NOMO-1 (cell line): ENCODE measurements around the gene CALR3.
"Not testable (repeated sequence)": the region's sequence is repeated elsewhere in the genome, so short reads cannot be mapped to it uniquely, and the experiment has no call there.

ENCODE experiments used
- DNase-seq, 2 experiments: peaks; one replicate each; lab custom pipeline; 2025; ENCODE audit not compliant: unreplicated experiment in 2 of 2; lab: John Stamatoyannopoulos, UW

CALR3 gene

DNA sequence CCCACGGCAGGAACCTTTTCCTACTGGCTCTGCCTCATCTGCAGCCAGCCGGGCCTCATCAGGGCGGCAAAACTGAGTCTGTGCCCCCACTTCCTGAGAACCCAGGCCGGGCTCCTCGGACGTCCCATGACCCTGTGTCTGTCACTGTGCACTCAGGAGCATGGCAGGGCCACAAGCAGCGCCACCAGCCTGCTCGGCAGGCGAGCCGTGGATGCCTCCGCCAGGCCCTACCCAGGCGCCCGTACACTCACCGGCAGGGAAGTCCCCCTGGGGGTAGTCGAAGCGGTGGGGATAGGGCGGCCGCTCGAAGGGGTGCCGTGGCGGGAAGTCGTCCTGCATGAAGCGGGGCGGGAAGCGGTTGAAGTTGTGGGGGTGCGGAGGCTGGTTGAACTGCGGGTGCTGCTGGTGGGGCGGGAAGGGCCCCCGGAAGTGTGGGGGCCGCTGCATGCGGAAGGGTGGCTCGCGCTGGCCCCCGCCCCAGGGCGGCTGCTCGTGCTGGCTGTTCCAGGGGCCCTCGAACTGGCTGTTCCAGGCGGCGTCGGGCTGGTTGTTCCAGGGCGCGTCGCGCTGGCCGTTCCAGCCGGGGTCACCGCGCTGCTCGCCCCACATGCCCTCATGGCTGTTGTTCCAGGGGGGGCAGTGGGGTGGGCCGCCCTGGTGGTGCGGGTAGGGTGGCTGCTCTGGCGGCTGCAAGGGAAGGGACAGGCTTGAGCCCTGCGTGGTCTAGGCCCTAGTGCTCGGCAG lies 29.2 kb upstream of the CALR3 start:
- no peak for DNase-seq

DNA sequence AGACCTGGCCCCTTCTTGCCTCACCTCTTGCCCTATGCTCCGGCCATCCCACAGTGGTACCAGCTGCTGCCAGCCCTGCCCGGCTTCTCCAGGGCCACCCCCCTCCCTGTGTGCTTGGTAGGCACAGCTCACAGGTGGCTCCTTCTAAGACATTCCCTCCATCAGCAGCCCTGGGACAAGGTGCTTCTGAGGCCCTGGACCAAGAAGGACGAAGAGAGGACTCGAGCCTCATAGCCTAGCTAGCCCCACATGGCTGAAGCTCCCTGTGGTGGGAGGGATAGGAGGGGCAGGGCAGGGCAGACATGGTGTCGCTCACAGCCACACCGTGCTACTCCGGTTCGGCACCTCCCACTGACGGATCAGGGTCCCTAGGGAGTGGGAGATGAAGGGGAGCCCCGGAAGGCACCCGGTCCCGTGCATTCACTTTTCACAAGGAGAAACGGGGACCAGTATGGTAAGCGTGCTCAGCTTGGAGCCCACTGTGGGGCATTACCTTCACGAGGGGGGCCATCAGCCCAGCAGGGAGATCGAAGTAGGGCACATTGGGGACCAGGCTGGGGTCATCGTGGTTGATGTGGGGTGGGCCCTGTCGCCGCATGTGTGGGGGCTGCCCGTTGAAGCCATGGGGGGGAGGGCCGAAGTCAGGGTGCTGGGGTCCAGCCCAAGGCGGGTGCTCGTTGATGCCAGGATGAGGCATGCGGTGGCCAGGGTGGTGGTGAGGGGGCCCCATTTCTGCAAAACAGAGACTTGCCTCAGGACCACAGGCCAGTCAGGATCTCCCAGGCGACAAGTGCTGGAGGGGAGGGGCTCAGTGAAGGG lies 26.8 kb upstream of the CALR3 start:
- no peak for DNase-seq

DNA sequence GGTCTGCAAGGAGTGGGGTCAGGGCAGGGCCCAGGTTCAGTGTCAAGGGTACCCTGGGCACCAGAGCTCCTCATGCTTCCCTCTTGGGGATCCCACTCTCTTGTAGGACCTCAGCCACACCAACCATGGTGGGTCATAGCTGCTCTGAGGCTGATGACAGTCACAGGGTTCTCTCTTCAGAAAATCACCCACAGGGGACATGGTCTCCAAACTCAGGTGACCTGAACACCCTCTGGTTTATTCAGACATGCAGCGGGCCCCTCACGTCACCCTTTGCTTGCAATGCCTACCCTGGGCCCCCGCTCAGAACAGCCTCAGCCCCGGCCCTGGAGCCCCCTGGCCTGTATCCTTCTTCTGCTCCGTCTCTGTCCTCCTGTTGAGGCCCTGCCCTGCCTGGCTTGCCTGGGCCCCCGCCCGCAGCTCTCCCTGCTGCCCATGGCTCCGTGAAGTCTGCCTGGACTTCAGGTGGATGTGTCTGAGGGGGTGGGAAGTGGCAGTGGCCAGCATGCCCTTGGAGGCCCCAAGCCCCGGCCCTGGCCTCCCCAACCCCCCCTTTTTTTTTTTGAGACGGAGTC lies 25.8 kb upstream of the CALR3 start:
- DNase-seq = no peak

DNA sequence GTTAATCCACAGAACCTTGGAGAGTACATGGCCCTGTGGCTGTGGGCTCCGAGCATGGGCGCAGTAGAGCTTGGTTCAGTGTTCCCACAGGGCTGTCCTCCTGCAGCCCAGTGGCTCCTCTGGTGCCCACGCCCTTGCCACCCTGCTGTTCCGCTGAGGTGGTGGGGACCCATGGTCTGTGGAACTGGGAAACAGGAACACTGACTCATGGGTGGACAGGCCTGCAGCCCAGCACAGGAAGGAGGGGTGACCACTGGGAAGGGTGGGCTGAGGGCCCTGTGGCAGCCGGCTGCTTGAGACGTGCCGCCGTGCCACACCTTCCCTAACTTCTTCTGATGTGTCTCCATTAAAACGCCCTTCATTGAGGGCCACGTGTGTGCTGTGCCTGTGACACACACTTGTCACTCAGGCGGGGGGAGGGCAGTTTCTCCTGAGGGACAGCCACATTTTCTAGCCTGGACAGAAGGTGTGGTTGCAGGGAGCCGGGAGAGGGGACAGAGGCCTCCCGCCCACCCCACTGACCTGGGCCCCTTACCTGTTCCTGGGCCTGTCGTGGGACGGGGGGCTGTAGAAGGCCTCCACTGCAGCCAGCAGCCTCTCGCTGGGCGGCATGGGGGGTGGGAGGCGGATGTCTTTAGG lies 25.1 kb upstream of the CALR3 start:
- no peak for DNase-seq

DNA sequence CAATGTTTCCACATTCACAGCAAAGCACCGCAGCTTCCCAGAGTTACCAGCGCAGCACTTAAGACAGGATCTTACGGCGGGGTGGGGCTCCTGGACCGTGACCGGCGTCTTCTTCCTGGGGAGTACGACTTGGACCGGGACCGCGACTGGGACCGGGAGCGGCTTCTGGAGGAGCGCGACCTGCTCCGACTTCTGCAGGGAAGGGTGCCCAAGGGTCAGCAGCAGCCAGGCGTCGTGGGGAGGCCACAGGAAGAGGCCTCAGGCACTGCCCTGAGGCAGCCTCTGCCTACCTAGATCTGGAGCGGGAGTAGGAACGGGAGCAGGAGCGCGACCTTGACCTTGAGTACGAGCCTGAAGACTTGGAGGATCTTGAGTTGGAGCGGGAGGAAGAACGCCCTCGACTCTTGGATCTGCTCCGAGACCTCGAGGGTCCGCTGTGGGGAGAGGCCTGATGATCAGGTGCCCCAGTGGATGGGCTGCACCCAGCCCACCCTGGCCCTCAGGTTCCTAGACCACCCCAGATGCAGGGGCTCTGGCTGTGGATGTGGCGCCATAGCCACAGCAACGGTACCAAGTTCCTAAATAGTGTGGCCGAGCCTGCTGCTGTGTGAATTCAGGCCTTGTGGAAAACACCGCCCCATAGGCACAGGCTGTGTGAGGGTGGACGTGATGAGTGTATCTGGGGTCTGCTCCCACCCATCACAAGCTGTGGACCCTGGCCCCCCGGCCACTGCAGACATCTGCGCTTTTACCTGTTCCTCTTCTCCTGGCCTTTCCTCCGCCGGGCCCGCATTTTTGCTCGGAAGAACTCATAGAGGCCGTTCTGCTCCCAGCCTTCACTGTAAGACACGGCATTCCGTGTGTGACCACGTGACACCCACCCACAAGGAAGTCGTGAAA lies 24.4 kb upstream of the CALR3 start:
- no peak for DNase-seq

DNA sequence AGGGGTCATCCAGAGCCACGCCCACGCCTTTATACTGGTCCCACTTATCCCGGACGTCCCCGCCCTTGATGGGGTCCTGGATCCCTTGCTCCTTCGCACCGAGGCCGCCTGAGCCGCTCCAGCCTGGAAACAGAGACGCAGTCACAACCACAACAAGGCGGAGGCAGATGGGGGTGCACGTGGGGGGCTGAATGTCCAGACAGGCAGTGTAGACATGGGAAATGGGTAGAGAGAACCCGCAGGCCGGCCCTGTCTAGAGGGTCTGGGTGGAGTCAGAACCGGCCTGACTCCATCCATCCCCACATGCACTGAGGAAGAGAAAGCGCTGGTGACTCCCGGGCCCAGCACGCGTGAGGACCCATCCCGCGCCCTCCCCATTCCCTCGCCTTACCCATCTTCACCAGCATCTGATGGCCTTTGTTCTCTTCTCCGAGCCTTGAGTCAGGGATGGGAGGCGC lies 23.3 kb upstream of the CALR3 start:
- no peak for DNase-seq

DNA sequence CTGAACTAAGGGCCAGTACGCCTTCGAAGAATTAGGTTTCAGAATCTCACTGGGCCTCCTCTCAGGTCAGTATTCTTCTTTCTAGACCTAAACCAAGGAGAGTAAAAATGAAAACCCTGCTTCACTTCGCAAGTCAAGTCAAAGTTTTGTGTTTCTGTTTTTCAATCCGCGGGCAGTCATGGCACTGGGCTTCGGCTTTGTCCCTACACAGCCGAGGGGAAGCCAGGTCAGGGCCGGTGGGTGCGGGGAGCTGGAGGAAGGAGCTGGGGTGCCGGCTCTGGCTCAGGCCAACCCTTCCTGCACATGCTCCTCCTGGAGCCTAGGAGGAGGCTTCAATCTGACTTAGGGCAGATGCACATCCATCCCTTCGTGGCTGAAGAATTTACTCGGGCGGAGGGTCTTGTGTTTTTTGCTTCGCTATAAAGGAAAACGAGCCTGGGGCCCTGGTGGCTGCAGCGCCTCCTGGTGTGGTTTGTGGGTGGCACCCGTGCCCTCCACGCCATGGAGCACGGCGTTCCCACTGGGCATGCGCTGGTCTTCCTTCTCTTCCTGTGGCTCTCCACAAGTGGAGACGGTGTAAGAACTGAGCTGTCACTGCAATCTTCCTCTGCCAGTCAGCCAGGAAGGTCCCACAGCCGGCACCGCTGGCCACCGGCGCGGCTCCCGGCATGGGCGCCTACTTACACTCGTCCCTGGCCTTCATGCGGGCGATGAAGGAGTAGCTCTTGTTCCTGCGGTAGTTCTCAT lies 22.7 kb upstream of the CALR3 start:
- DNase-seq = no peak

DNA sequence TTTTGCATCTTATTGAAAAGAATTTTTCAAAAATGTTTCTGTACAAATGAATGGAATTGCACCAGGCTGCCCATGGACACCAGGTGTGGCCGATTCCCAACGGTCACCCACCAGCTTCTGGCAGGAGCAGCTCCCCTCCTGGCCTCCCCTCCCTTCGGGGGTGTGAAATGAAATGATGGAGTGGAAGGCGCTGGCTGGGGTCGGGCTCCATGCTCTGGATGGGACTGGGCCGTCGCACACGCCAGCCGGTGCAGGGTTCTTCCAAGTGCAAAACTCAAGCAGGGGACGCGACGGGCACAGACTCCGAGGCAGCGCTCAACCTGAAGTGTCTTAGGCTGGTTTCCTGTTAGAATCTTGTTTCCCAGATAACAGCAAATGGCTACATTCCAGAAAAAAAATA lies 22.1 kb upstream of the CALR3 start:
- DNase-seq = no peak

DNA sequence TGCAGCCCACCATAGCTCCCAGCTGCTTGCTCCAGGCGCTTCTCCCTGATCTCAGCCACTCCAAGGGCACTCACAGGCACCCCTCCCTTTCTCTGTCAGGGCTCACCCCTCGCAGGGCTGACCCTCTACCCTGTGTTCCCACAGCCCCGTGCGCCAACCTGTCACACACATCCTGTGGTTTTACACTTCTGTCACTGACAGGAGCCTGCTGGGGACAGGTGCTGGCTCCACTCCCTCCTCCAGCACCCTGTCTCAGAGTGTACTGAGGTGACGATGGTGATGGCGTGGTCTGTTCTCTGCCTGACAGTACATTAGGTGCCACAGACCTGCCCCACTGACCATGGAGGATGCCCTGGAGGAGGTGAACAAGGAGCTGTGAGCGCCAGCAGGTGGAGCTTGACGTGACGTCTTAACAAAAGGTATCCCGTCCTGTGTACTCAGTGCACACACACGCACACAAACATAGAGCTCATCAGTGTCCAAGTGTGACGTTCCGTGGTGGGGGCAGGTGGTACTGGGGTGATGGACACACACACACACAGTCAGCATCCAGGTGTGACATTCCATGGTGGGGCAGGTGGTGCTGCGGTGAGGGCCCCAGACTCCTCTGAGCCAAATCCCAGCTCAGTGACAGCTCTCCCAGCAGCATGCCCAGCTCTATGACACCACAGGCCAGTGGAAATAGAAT lies 21.1 kb upstream of the CALR3 start:
- DNase-seq = no peak

DNA sequence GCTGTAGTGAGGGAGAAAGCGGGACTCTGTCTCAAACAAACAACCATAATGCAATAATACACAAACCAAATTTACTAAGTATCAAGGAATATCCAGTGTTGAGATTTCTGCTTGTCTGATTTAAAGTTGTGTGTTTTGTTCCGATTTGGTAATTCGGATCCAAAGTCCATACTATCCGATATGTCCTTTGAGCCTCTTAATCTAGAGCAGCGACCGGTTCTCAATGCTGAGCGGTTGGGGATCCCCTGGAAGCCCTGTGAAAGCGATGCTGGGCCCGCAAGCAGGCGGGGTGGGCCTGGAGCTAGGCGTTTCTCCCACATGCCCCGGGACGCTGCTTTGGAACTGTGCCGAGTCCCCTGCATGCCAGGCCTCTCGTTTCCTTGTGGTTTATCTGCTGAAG lies 20.4 kb upstream of the CALR3 start:
- DNase-seq = no peak

DNA sequence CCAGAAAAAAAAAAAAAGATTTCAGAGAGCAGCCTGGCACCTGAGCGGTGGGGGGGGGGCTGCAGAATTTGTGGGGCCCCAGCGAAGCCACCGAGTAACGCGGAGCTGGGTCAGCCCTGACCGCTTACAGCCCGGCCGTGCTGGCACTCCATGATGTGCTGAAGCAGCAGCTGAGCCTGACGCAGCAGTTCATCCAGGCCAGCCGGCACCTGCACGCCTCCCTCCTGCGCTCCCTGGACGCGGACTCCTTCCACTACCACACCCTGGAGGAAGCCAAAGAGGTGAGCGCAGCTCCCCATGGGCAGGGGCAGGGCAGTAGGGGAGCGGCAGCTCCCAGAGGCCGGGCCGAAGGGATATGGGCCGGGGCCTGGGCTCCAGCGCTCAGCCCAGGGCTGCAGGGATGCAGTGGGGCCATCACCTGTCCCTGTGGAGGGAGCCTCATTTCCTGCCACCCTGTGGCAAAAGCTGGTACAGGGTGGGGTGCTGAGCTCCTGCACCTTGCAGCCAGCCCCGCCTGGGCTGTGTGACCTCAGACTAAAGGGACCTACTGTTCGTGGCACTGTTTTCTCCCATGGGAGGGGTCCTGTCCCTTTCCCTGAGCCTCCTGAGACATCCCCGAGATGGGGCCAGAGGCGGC lies 18.5 kb upstream of the CALR3 start:
- DNase-seq = no peak

DNA sequence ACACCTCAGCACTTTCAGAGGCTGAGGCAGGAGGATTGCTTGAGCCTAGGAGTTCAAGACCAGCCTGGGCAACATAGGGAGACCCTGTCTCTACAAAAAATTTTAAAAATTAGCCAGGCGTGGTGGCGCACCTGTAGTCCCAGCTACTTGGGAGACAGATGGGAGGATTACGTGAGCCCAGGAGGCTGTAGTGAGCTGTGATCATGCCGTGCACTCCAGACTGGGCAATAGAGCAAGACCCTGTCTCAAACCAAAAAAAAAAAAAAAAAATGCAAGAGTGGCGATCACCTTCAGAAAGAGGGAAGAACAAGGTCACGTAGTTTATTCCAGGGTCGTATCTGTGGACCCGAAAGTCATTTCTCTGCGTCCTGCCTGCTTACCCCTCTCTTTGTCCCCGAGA lies 16.6 kb upstream of the CALR3 start:
- not testable (repeated sequence) for DNase-seq

DNA sequence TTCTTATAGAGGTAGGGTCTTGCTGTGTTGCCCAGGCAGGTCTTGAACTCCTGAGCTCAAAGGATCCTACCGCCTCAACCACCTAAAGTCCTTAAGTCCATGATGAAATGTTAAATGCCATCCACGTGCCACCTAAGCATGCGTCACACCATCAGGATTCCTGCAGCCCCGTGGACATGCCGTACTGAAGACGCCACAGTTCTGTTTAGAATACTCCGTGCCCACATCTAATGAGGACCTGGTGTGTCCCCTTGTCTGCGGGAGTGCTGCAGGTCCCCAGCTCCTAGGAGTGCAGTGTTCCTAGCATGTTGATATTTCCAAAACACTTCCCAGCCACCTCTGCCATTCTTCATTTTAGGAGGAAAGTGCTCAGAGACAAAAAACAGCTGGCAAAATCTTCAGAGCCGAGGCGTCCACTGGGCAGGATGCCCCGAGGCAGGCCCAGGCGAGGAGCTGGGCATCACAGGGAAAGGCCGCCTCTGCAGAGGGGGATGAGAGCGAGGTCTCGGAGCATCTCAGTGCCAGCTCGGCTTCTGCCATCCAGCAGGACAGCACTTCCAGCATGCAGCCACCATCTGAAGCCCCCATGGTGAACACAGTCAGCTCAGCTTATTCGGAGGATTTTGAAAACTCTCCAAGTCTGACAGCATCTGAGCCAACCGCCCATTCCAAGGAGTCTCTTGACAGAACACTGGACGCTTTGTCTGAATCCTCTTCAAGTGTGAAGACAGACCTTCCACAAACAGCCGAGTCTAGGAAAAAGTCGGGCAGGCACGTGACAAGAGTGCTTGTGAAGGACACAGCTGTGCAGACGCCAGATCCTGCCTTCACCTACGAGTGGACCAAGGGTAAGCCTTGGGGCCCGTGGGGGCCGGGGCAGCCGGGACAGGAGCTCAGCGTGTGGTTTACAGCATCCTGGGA lies 13.4 kb upstream of the CALR3 start:
- no peak for DNase-seq

DNA sequence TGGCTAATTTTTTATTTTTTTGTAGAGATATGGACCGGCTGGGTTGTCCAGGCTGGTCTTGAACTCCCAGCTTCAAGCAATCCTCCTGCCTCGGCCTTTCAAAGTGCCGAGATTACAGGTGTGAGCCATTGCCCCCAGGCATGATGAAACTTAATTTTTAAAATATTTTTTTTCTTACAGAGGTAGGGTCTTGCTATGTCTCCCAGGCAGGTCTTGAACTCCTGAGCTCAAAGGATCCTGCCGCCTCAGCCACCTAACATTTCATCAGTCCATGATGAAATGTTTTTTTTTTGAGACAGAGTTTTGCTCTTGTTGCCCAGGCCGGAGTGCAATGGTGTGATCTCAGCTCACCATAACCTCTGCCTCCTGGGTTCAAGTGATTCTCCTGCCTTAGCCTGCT lies 12.6 kb upstream of the CALR3 start:
- DNase-seq = no peak

DNA sequence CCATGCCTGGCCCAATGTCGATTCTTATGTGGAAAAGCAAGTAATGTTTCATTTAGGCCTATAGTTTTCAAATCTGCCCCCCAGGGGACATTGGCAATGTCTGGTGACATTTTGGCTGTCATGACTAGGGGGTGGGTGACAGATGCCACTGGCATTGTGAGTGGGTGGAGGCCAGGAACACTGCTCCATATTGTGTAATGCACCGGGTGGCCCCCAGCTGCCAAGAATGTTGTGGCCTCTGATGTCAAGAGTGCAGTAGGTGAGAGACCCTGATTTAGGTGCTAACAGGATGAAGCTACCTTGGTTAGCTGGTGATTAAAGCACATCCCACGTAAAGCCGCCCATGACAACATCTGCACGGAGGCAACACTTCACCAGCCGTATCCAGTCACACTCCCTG lies 11.0 kb upstream of the CALR3 start:
- DNase-seq = no peak

DNA sequence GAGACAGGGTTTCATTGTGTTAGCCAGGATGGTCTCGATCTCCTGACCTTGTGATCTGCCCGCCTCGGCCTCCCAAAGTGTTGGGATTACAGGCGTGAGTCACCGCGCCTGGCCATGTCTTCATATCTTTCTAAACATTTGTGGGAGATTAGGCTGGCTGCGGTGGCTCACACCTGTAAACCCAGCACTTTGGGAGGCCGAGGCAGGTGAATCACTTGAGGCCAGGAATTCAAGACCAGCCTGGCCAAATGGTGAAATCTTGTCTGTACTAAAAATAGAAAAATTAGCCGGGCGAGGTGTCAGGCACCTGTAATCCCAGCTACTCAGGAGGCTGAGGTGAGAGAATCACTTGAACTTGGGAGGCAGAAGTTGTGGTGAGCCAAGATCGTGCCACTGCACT lies 10.2 kb upstream of the CALR3 start:
- DNase-seq = not testable (repeated sequence)

DNA sequence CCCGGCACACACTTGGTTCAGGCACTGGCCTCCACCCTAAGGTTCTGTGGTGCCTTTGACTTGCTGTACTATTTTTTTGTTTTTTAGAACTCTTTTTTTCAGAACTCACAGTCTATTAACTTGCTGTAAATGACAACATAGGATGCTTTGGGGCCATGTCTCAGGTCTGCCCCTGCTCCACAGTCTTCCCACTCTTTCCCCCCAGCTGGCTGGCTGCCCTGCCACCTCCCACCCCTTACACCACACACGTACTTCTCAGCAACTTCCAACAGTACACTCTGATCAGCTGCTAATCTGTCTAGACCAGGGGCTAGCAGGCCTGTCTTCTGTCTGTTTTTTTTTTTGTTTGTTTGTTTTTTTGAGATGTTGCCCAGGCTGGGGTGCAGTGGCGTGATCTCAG lies 8.3 kb upstream of the CALR3 start:
- no peak for DNase-seq

DNA sequence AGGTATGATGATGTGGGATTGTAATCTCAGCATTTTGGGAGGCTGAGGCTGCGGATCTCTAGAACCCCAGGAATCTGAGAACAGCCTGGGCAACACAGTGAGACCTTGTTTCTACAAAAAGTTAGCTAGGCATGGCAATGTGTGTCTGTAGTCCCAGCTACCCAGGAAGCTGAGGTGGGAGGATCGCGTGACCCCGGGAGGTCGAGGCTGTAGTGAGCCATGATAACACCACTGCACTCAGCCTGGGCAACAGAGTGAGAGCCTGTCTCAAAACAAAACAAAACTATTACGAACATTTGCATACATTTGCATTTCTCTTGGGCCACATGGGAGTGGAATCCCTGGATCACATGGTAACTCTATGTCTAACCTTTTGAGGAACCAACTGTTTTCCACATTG lies 1.9 kb upstream of the CALR3 start:
- no peak for DNase-seq
